ACHN (cell line): ENCODE measurements around the gene TUBG2.
"Not testable (repeated sequence)": the region's sequence is repeated elsewhere in the genome, so short reads cannot be mapped to it uniquely, and the experiment has no call there.

Experiments used
- DNase-seq: peaks from one replicate; pipeline ENCODE4 v3.0.0-alpha.2; 2015
- in situ Hi-C: cut with HindIII; loops from 2 replicates; pipeline ENCODE4 v1.10.0; 2017; ENCODE audit warnings: low sequenced_read_pairs, low pct_ligation_motif_present, low pct_unique_long_range_greater_than_20kb

TUBG2 gene

GRCh38 chr17:42651392-42651791 is 7.7 kb upstream of the TUBG2 start:
- in situ Hi-C loops: no loop called here
- no peak for DNase-seq

DNA sequence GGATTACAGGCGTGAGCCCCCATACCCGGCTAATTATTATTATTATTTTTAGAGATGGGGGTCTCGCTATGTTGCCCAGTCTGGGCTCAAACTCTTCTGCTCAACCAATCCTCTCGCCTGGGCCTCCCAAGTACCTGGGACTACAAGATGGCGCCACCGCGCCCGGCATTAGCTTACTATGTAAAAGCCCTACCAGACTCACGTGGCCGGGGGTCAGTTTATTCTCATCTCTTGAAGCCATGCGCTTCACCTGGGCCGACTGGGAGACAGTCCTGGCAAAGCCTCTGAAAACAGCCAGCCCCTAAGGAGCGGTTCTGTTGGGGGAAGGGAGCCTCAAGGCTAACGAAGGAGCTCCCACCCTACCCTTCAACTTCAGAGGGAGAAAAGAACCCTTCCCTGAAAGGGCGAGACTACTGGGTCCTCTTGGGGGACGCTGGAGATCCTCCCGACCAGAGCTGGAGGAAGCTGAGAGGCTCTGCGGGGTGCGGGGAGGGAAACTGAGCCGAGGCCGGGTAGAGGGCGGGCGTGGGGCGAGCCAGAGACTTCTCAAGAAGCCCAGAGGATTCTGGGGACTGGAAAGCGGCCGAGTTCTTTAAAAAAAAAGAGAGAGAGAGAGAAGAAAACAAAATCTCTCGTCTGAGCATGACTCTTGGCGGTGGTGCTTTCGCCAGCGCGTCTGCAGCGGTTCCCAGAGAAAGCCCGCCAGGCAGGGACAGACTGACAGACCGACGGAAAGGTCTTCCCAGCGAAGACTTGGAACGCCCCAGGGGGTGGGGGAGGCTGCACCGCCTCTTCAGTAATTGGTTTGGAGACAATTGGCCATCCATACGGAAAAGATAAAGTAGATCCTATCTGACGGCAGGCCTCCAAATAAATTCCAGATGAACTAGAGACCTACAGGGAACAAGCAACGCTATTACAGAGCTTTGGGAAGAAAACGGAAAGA is 5.6 kb upstream of the TUBG2 start:
- no peak for DNase-seq

GRCh38 chr17:42655528-42655927 is 3.6 kb upstream of the TUBG2 start:
- peak; percentile 32 for DNase-seq
- in situ Hi-C loops: no loop called here

More for the DNA sequence above, 5.6 kb upstream of the TUBG2 start:
- in situ Hi-C loops: no loop called here

GRCh38 chr17:42657824-42658588 is 1.1 kb upstream of the TUBG2 start:
- in situ Hi-C loops: no loop called here
- no peak for DNase-seq

- in situ Hi-C loops, DNase-seq: not testable (repeated sequence)
Measured at GRCh38 chr17:42659932-42660274, 819 bp downstream of the TUBG2 start.

- in situ Hi-C loops: no loop called here
- DNase-seq: peak; percentile 76
Measured at GRCh38 chr17:42660692-42661345, 1.7 kb downstream of the TUBG2 start.

DNA sequence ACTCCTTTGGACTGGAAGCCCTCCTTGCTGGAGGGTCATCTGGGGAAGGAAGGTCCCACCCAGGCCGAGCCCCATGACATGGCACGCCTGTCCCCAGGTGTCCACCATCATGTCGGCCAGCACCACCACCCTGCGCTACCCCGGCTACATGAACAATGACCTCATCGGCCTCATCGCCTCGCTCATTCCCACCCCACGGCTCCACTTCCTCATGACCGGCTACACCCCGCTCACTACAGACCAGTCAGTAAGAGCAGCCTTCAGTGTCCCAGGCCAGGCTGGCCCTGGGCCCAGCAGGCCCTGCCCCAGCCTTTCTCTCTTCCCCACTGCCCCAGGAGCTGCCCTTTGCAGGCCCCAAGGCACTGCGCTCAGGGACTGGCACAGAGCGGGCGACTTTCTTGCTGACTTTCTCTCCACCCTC is 6.5 kb downstream of the TUBG2 start:
- no peak for DNase-seq
- in situ Hi-C loops: no loop called here

GRCh38 chr17:42666126-42666525 is 7.0 kb downstream of the TUBG2 start:
- in situ Hi-C loops, DNase-seq: not testable (repeated sequence)

DNA sequence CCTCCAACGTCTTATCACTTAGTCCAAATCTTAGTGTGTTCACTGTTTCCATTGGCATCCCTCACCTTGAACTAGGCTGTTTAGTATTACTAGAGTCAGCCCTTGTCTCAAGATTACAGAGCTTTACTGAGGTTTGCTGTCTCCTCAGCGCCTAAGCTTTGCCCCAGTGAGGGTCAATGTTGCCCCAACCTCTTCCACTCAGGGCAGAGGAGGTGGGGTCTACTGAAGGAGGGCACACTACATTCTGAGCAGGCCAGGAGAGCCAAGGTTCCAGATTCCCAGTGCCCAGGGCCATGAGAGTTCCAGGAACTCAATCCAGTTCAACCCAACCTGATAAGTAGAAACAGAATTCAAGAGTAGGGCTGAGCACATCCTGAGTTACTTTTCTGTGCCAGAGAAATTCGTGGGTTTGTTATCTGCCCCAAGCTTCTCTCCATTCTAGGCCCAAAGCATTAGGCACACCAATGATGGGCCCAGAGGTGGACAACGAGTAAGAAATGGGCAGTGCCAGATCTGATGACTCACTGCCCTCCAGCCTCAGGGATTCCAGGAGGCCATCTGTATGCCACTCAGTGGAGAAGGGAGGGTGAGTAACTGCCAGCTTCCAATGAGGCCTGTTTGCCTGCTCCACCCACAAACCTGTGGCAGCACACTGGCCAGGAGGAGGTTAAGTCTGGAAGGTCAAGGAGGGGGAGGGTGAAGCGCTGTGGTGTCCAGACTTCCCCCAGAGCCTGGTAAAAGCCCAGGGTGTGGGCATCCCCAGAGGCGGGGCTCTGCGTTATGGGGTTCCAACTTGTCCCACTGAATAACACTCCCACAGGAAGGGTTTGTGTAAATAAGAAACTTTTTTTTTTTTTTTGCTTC is 8.2 kb downstream of the TUBG2 start:
- in situ Hi-C loops: no loop called here
- peak; percentile 97 for DNase-seq

- in situ Hi-C loops: no loop called here
- DNase-seq: no peak
Measured at GRCh38 chr17:42669705-42669976, 10.6 kb downstream of the TUBG2 start.

DNA sequence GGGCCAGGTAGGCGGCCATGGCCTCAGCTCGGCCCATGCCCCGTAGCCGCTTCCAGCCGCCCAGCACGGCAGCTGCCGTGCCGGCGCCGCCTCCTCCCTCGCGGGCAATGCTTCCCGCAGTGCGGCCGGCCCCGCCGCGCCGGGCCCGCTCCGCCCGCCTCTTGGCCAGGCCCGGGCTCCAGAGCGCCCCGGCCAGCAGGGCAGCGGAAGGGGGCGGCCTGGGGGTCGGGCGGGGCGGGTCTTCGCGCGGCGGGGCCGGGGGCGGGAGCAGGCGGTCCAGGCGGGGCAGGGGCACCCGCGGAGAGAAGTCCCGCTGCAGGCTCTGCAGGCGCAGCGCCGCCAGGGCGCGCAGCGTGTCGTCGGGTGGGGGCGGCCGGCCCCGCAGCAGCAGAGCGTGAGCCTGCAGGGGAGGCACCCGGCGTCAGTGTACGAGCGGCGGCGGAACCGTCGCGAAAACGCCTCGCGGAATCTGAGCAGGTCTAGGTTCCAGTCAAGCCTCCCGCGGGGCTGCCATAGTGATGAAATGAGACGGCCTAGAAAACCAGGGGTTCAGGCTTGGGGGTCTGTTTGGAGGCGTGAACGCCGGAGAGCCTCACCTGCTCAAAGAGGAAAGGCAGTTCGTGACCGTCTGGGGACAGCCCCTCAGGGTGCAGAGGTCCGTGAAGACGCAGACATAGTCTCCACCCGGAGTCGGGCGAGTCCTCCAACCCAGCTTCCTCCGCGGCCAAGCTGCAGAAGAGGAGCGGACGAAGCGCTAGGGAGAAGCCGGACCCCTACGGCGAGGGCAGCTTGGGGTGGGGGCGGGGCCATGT is 11.1 kb downstream of the TUBG2 start:
- DNase-seq: no peak
- in situ Hi-C loops: no loop called here

GRCh38 chr17:42670789-42671657 is 11.9 kb downstream of the TUBG2 start:
- DNase-seq: no peak
- in situ Hi-C loops: no loop called here

DNA sequence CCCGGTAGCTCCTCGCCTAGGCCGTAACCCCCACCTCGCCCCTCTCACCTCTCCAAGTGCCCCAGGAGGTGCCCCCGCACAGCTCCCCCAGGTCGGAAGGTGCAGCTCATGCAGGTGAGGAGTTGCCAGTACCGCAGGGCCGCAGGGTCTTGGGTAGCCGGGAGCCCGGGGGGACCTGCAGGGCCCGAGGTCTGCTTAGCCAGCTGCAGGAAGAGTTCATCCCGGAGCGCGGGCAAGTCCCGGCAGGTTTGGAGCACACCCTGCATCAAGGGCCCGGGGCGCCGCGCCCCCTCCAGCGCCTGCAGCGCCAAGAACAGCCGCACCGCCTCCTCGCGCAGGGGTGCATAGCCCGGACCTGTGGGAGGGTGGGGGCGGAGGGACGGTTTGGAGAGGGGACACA is 13.0 kb downstream of the TUBG2 start:
- in situ Hi-C loops: no loop called here

GRCh38 chr17:42673266-42673884 is 14.3 kb downstream of the TUBG2 start:
- in situ Hi-C loops: no loop called here
- no peak for DNase-seq

More for the DNA sequence above, 13.0 kb downstream of the TUBG2 start:
- DNase-seq: no peak

- in situ Hi-C loops: no loop called here
- DNase-seq: peak; percentile 62
Measured at GRCh38 chr17:42673885-42674754, 15.0 kb downstream of the TUBG2 start.
